RWPE2 (cell line): ENCODE measurements around the gene PRSS8.
"Not testable (repeated sequence)": the region's sequence is repeated elsewhere in the genome, so short reads cannot be mapped to it uniquely, and the experiment has no call there.

Source experiments
- ATAC-seq: fragments of 200-7000 bp; cut with Tn5 transposase; 3 replicates; pipeline ENCODE4 v1.9.1; 2021; ENCODE audit warnings: low read depth
- DNase-seq: peaks from one replicate; pipeline ENCODE4 v3.0.0-alpha.2; 2020; ENCODE audit warnings: low spot score
- H3K27ac ChIP-seq: fragments of 450-650 bp; 2 replicates; pipeline ENCODE4 v1.5.1; 2017; ENCODE audit warnings: mild to moderate bottlenecking; ENCODE audit not compliant: poor library complexity, severe bottlenecking
- H3K27me3 ChIP-seq: fragments of 250-450 bp; sonication (Bioruptor Pico); 2 replicates; pipeline ENCODE4 v1.5.1; 2021; ENCODE audit warnings: mild to moderate bottlenecking, moderate library complexity; ENCODE audit not compliant: insufficient read depth, poor library complexity, severe bottlenecking
- H3K36me3 ChIP-seq: fragments of 250-450 bp; sonication (Bioruptor Pico); 2 replicates; pipeline ENCODE4 v1.5.1; 2020; ENCODE audit warnings: low read depth, mild to moderate bottlenecking, moderate library complexity
- H3K4me1 ChIP-seq: fragments of 250-450 bp; sonication (Bioruptor Pico); 2 replicates; pipeline ENCODE4 v1.5.1; 2021; ENCODE audit warnings: mild to moderate bottlenecking, moderate library complexity; ENCODE audit not compliant: insufficient read depth, poor library complexity, severe bottlenecking
- H3K4me3 ChIP-seq: fragments of 250-450 bp; sonication (Bioruptor Pico); 2 replicates; pipeline ENCODE4 v1.5.1; 2021; ENCODE audit warnings: mild to moderate bottlenecking, moderate library complexity; ENCODE audit not compliant: severe bottlenecking
- H3K9me3 ChIP-seq: fragments of 250-450 bp; sonication (Bioruptor Pico); 2 replicates; pipeline ENCODE4 v1.5.1; 2021; ENCODE audit warnings: mild to moderate bottlenecking, moderate library complexity; ENCODE audit not compliant: severe bottlenecking
- TF ChIP-seq, protein P1 (sequence below): fragments of 450-650 bp; IDR thresholded peaks from one replicate; pipeline ENCODE4 v1.5.1; 2017; ENCODE audit warnings: mild to moderate bottlenecking, moderate library complexity; ENCODE audit not compliant: poor library complexity, severe bottlenecking

The PRSS8 gene

DNA sequence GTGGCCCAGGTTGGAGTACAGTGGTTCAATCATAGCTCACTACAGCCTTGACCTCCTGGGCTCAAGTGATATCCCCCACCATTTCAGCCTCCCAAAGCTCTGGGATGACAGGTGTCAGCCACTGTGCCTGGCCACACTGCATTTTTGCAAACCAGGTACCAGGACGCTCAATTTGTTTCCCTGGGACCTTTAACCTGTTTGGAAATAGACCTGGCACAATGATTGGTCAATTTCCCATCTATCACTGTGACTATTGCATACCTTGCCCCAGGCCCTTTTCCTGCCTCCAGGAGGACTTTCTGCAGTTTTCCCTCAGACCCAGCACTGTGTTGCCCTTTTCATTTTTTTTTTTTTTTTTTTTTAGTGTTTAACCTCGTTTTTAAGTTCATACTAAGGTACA, 33.3 kb upstream of the PRSS8 start:
- Histone ChIP-seq H3K4me1 (no peaks in the 10 kb centered on the region), H3K27ac (no peak overlapping the region), H3K4me3 (no peak overlapping the region), H3K36me3 (no peaks in the 10 kb centered on the region), H3K27me3 (no peaks in the 10 kb centered on the region), H3K9me3 (no peaks in the 10 kb centered on the region)
- ATAC-seq: peak; percentile 64; the same call in 2 of the 3 replicates
- TF ChIP-seq, protein P1, sequence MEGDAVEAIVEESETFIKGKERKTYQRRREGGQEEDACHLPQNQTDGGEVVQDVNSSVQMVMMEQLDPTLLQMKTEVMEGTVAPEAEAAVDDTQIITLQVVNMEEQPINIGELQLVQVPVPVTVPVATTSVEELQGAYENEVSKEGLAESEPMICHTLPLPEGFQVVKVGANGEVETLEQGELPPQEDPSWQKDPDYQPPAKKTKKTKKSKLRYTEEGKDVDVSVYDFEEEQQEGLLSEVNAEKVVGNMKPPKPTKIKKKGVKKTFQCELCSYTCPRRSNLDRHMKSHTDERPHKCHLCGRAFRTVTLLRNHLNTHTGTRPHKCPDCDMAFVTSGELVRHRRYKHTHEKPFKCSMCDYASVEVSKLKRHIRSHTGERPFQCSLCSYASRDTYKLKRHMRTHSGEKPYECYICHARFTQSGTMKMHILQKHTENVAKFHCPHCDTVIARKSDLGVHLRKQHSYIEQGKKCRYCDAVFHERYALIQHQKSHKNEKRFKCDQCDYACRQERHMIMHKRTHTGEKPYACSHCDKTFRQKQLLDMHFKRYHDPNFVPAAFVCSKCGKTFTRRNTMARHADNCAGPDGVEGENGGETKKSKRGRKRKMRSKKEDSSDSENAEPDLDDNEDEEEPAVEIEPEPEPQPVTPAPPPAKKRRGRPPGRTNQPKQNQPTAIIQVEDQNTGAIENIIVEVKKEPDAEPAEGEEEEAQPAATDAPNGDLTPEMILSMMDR: no peak
- DNase-seq: no peak

DNA sequence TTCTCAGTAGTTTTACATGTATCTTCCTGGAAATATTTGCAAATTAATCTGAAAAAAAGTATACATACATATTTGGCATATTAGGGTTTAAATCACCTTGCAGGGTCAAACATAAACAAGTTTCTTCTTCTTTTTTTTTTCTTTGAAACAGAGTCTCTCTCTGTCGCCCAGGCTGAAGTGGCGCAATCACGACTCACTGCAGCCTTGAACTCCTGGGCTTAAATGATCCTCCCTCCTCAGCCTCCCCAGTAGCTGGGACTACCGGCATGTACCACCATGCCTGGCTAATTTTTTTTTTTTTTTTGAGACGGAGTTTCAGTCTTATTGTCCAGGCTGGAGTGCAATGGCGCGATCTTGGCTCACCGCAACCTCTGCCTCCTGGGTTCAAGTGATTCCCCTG, 31.8 kb upstream of the PRSS8 start:
- ATAC-seq: no peak
- no peaks in the 10 kb centered on the region for H3K27me3 ChIP-seq
- H3K4me3 ChIP-seq: no peak overlapping the region
- H3K4me1 ChIP-seq: no peaks in the 10 kb centered on the region
- TF ChIP-seq, protein P1: no peak
- H3K27ac ChIP-seq: no peak overlapping the region
- DNase-seq: no peak
- no peaks in the 10 kb centered on the region for H3K9me3 ChIP-seq
- H3K36me3 ChIP-seq: no peaks in the 10 kb centered on the region

DNA sequence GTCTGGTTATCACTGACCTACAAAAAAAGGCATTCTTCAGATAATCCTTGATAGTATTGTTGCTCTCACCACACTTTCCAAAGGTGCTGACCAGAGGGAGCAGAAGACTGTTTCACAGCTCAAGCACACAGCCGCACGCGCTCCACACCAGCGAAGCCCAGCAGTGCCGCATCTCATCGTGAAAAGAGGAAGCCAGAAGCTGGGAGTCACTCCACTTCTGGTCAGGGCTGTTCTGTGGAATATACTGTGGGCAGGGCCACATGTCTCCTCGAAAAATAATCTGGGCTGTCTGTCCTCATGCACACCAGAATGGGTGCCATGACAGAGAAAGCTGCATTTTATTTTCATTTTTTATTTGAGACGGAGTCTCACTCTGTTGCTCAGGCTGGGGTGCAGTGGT, 21.6 kb upstream of the PRSS8 start:
- ATAC-seq (no peak), DNase-seq (no peak)
- Histone ChIP-seq H3K36me3 (no peaks in the 10 kb centered on the region), H3K4me3 (no peak overlapping the region), H3K27ac (no peak overlapping the region), H3K9me3 (no peaks in the 10 kb centered on the region), H3K27me3 (no peaks in the 10 kb centered on the region), H3K4me1 (no peaks in the 10 kb centered on the region)
- TF ChIP-seq, protein P1: no peak

DNA sequence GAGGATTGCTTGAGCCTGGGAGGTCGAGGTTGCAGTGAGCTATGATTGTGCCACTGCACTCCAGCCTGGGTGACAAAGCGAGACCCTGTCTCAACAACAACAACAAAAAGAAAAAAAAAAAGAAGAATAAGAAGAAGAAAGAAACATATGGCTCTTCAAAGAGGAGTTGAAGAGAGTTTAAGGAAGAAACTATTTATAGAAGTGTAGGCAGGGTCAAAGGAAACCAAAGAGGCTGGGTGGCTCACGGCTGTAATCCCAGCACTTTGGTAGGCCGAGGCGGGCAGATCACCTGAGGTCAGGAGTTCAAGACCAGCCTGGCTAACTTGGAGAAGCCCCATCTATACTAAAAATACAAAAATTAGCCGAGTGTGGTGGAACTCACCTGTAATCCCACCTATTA, 15.4 kb upstream of the PRSS8 start:
- not testable (repeated sequence) for H3K4me1 ChIP-seq, H3K27ac ChIP-seq, ATAC-seq, H3K27me3 ChIP-seq, H3K4me3 ChIP-seq, H3K9me3 ChIP-seq, H3K36me3 ChIP-seq, DNase-seq

DNA sequence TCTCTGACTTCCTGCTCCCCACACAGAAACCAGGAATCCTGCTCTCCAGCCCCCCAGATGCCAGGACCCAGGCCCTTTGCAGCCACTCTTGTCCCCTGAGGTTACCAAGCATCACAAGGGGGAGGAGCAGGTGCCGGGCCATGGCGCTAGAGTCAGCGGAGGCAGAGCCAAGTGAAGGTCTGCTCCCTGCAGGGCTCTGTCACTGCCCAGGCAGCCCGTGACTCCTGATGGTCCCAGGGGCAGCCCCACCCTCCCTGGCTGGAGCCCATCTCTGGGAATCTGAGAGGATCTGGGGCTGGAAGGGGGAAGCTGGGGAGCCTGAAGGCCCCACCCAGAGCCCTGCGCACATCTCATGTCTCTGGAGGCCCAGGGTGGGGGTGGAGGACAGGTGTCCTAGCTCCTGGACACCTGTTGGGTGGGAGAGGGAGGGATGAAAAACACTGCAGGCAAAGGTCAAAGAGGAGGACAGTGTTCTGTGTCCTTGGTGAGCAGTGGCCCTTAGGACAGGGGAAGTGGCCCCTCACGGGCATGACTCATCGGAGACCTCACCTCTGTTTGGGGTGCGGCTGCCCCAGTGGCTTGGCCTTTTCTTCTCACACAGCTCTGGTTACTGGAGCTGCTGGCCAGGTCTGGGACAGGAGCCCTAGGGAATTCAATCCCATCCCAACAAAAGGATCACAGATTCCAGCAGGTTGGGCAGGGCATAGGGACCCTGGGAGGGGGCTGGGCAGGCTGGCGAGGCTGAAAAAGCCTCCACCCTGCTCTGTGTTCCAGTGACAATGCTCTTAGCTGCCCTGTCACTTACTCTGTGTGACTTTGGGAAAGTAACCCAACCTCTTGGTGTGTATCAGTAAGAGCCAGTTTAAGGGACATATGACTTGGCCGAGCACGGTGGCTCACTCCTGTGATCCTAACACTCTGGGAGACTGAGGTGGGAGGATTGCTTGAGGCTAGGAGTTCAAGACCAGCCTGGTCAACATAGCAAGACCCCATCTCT, 14.7 kb upstream of the PRSS8 start, which contains the start of gene PRSS36:
TSS of gene PRSS36 (minus strand) at position 173 of the 997 bp plus-strand sequence. CDS start at position 142, 31 bp downstream.
- DNase-seq (no peak), ATAC-seq (no peak)
- no peaks in the 10 kb centered on the region for H3K27me3 ChIP-seq
- TF ChIP-seq, protein P1: no peak
- no peaks in the 10 kb centered on the region for H3K36me3 ChIP-seq
- H3K27ac ChIP-seq: no peak within 1 kb of the TSS
- no peaks in the 10 kb centered on the region for H3K4me1 ChIP-seq
- H3K9me3 ChIP-seq: no peaks in the 10 kb centered on the region
- H3K4me3 ChIP-seq: no peak within 1 kb of the TSS
